WTC11 (cell line): ENCODE data around the gene STX17.

Source experiments
- ATF2 ChIP-seq: sonication (generic); formaldehyde crosslinking; IDR thresholded peaks from 2 replicates; pipeline ENCODE4 v1.8.1; 2022; ENCODE audit warnings: low read depth, missing genetic modification reagents, borderline replicate concordance
- CTCF ChIP-seq: fragments of 200-600 bp; IDR thresholded peaks from 2 replicates; pipeline ENCODE4 v1.8.0; 2022; ENCODE audit warnings: antibody characterized with exemption
- E2F5 ChIP-seq: sonication (generic); formaldehyde crosslinking; IDR thresholded peaks from 2 replicates; pipeline ENCODE4 v1.8.1; 2022; ENCODE audit warnings: mild to moderate bottlenecking, moderate library complexity, missing genetic modification reagents
- FOXP1 ChIP-seq: sonication (generic); formaldehyde crosslinking; IDR thresholded peaks from 2 replicates; pipeline ENCODE4 v1.8.0; 2022; ENCODE audit warnings: missing genetic modification reagents, mild to moderate bottlenecking, moderate library complexity, borderline replicate concordance
- FOXP4 ChIP-seq: sonication (generic); formaldehyde crosslinking; IDR thresholded peaks from 2 replicates; pipeline ENCODE4 v1.8.0; 2022; ENCODE audit warnings: mild to moderate bottlenecking, missing genetic modification reagents
- JUN ChIP-seq: sonication (generic); formaldehyde crosslinking; IDR thresholded peaks from 2 replicates; pipeline ENCODE4 v1.8.0; 2023; ENCODE audit warnings: mild to moderate bottlenecking, missing genetic modification reagents
- MLX ChIP-seq: sonication (generic); formaldehyde crosslinking; IDR thresholded peaks from 2 replicates; pipeline ENCODE4 v1.8.1; 2023; ENCODE audit warnings: mild to moderate bottlenecking, missing genetic modification reagents, moderate library complexity
- NR2C2 ChIP-seq: sonication (generic); formaldehyde crosslinking; IDR thresholded peaks from 2 replicates; pipeline ENCODE4 v1.8.0; 2022; ENCODE audit warnings: mild to moderate bottlenecking, missing genetic modification reagents
- NR3C1 ChIP-seq: sonication (generic); formaldehyde crosslinking; conservative IDR thresholded peaks from 2 replicates; pipeline ENCODE4 v1.8.1; 2023; ENCODE audit warnings: low read depth, mild to moderate bottlenecking, missing genetic modification reagents
- SMAD3 ChIP-seq: sonication (generic); formaldehyde crosslinking; IDR thresholded peaks from 2 replicates; pipeline ENCODE4 v1.8.0; 2022; ENCODE audit warnings: missing genetic modification reagents, mild to moderate bottlenecking, borderline replicate concordance
- USF2 ChIP-seq: sonication (generic); formaldehyde crosslinking; IDR thresholded peaks from 2 replicates; pipeline ENCODE4 v1.8.1; 2023; ENCODE audit warnings: mild to moderate bottlenecking, missing genetic modification reagents, moderate library complexity
- ZNF416 ChIP-seq: fragments of 250-450 bp; sonication (Bioruptor Pico); IDR thresholded peaks from 2 replicates; pipeline ENCODE4 v1.9.0; 2021; ENCODE audit warnings: mild to moderate bottlenecking, inconsistent platforms

GRCh38 chr9:99986642-99987041 lies 80.2 kb downstream of the STX17 start:
- TF ChIP-seq CTCF (no peak), E2F5 (CRISPR knock-in tag) (no peak), SMAD3 (no peak), USF2 (CRISPR knock-in tag) (no peak), FOXP1 (CRISPR knock-in tag) (no peak), ATF2 (no peak), JUN (CRISPR knock-in tag) (no peak), NR3C1 (no peak), NR2C2 (CRISPR knock-in tag) (no peak), ZNF416 (CRISPR knock-in tag) (no peak), FOXP4 (no peak), MLX (no peak)
